ENCODE data around the gene RILPL1. TPM values are rescaled to one million over a fixed set of nuclear protein-coding genes. Genes with fewer than 3 reads are reported as not detected.

Gene RILPL1
- total and polyA plus RNA-seq, 4 donors, result 1.3 to 2.7 (median 2.1) TPM

DNA sequence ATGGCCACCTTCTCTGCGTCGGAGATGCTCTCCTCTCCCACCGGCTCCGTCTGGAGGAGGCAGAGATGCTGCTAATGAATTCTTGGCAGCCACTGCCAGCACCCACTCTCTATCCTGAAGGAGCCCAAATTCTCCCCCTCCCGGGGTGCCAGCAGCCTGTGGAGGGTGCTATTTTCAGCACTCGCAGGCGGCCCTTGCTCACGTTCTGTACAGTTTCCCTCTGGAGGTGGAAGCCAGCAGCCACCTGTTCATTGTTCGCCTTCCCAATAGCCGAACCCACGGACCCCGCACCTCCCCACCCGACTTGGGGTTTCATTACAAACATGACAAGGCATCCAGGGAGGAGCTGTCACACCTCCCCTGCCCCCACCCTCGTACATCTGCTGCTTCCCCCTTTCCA is 47.8 kb downstream of the RILPL1 start:
- DNase-seq (ENCODE audit: low spot score), result no peak
- Histone ChIP-seq H3K9ac (ENCODE audit: low read depth in 1 of 2, low read length in 2 of 2) (no peak overlapping the region), H3K36me3 (ENCODE audit: control insufficient read depth in 4 of 4, insufficient read depth in 3 of 4, low read depth in 1 of 4, low read length in 3 of 4) (peaks cover 0 to 2% (median 0%) of the 10 kb centered on the region in 4 donors), H3K27me3 (ENCODE audit: control insufficient read depth in 4 of 4, insufficient read depth in 4 of 4, low read length in 3 of 4) (no peaks in the 10 kb centered on the region), H3K9me3 (ENCODE audit: control insufficient read depth in 4 of 4, low read length in 3 of 4) (no peaks in the 10 kb centered on the region), H3K4me3 (ENCODE audit: low read depth in 1 of 3, low read length in 3 of 3) (no peak overlapping the region), H3K4me1 (ENCODE audit: control insufficient read depth in 4 of 4, insufficient read depth in 4 of 4, low read length in 3 of 4) (no peaks in the 10 kb centered on the region), H3K27ac (ENCODE audit: low read depth in 1 of 2, low read length in 2 of 2) (no peak overlapping the region)
- TF ChIP-seq RXRA (IDR thresholded peaks at IDR 0.05) (no peak), FOXA2 (IDR thresholded peaks at IDR 0.05) (no peak), FOXA1 (IDR thresholded peaks at IDR 0.05) (no peak)
- 92% methylated on average over 14 of the region's 14 CpGs for WGBS

DNA sequence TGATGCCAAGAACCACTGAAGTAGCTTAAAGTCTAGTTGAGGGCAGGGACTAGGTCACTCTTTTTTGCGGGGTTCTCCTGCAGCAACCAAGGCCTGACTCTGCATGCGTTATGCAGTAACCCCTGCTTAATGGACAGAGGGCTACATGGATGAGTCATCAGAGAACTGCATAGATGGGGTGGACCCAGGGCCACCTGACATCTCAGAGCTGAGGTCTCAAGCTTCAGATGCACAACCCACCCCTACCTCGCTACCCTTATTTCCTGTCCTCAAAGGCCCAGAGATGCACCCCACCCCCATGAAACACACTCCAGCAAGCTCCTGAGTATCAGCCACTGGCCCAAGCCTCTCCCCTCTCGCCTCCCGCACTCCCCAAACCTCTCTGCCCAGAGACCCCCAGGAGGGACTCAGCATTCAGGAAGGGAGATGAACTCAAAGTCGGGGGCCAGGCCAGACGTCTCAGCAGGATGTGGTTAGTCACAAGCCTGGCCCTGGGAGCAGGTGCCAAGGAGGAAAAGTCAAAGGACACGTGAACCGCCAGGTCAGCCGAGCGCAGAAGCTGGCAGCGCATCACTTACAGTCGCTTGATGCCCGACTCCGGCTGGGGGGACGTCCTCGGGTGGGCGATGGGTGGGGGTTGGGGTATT is 49.8 kb downstream of the RILPL1 start:
- no peak overlapping the region for H3K4me3 ChIP-seq (ENCODE audit: low read depth in 1 of 3, low read length in 3 of 3)
- no peaks in the 10 kb centered on the region for H3K27me3 ChIP-seq (ENCODE audit: control insufficient read depth in 4 of 4, insufficient read depth in 4 of 4, low read length in 3 of 4)
- peaks cover 0 to 2% (median 0%) of the 10 kb centered on the region in 4 donors for H3K36me3 ChIP-seq (ENCODE audit: control insufficient read depth in 4 of 4, insufficient read depth in 3 of 4, low read depth in 1 of 4, low read length in 3 of 4)
- H3K9ac ChIP-seq (ENCODE audit: low read depth in 1 of 2, low read length in 2 of 2), result no peak overlapping the region
- H3K27ac ChIP-seq (ENCODE audit: low read depth in 1 of 2, low read length in 2 of 2), result no peak overlapping the region
- WGBS, result 82% methylated on average over 18 of the region's 18 CpGs
- TF ChIP-seq, protein P1, sequence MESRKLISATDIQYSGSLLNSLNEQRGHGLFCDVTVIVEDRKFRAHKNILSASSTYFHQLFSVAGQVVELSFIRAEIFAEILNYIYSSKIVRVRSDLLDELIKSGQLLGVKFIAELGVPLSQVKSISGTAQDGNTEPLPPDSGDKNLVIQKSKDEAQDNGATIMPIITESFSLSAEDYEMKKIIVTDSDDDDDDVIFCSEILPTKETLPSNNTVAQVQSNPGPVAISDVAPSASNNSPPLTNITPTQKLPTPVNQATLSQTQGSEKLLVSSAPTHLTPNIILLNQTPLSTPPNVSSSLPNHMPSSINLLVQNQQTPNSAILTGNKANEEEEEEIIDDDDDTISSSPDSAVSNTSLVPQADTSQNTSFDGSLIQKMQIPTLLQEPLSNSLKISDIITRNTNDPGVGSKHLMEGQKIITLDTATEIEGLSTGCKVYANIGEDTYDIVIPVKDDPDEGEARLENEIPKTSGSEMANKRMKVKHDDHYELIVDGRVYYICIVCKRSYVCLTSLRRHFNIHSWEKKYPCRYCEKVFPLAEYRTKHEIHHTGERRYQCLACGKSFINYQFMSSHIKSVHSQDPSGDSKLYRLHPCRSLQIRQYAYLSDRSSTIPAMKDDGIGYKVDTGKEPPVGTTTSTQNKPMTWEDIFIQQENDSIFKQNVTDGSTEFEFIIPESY (IDR thresholded peaks at IDR 0.05), result no peak
- TF ChIP-seq SP1 (IDR thresholded peaks at IDR 0.05), result no peak
- no peak for TF ChIP-seq GABPA (IDR thresholded peaks at IDR 0.05 in 1 of 2, conservative IDR thresholded peaks at IDR 0.05 in 1 of 2)
- TF ChIP-seq, protein P2, sequence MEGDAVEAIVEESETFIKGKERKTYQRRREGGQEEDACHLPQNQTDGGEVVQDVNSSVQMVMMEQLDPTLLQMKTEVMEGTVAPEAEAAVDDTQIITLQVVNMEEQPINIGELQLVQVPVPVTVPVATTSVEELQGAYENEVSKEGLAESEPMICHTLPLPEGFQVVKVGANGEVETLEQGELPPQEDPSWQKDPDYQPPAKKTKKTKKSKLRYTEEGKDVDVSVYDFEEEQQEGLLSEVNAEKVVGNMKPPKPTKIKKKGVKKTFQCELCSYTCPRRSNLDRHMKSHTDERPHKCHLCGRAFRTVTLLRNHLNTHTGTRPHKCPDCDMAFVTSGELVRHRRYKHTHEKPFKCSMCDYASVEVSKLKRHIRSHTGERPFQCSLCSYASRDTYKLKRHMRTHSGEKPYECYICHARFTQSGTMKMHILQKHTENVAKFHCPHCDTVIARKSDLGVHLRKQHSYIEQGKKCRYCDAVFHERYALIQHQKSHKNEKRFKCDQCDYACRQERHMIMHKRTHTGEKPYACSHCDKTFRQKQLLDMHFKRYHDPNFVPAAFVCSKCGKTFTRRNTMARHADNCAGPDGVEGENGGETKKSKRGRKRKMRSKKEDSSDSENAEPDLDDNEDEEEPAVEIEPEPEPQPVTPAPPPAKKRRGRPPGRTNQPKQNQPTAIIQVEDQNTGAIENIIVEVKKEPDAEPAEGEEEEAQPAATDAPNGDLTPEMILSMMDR (IDR thresholded peaks at IDR 0.05; ENCODE audit: low read depth, low read length, missing input control), result no peak
- no peak for TF ChIP-seq NR2F2 (IDR thresholded peaks at IDR 0.05)
- TF ChIP-seq RXRA (IDR thresholded peaks at IDR 0.05), result no peak
- TF ChIP-seq JUND (IDR thresholded peaks at IDR 0.05), result no peak
- TF ChIP-seq, protein P3, sequence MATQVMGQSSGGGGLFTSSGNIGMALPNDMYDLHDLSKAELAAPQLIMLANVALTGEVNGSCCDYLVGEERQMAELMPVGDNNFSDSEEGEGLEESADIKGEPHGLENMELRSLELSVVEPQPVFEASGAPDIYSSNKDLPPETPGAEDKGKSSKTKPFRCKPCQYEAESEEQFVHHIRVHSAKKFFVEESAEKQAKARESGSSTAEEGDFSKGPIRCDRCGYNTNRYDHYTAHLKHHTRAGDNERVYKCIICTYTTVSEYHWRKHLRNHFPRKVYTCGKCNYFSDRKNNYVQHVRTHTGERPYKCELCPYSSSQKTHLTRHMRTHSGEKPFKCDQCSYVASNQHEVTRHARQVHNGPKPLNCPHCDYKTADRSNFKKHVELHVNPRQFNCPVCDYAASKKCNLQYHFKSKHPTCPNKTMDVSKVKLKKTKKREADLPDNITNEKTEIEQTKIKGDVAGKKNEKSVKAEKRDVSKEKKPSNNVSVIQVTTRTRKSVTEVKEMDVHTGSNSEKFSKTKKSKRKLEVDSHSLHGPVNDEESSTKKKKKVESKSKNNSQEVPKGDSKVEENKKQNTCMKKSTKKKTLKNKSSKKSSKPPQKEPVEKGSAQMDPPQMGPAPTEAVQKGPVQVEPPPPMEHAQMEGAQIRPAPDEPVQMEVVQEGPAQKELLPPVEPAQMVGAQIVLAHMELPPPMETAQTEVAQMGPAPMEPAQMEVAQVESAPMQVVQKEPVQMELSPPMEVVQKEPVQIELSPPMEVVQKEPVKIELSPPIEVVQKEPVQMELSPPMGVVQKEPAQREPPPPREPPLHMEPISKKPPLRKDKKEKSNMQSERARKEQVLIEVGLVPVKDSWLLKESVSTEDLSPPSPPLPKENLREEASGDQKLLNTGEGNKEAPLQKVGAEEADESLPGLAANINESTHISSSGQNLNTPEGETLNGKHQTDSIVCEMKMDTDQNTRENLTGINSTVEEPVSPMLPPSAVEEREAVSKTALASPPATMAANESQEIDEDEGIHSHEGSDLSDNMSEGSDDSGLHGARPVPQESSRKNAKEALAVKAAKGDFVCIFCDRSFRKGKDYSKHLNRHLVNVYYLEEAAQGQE (IDR thresholded peaks at IDR 0.05), result no peak
- TF ChIP-seq, protein P4, sequence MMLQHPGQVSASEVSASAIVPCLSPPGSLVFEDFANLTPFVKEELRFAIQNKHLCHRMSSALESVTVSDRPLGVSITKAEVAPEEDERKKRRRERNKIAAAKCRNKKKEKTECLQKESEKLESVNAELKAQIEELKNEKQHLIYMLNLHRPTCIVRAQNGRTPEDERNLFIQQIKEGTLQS (IDR thresholded peaks at IDR 0.05), result no peak
- TF ChIP-seq FOXA1 (IDR thresholded peaks at IDR 0.05), result no peak
- no peak for TF ChIP-seq HNF4G (IDR thresholded peaks at IDR 0.05)
- TF ChIP-seq HNF4A (conservative IDR thresholded peaks at IDR 0.05), result no peak
- no peak for TF ChIP-seq TAF1 (conservative IDR thresholded peaks at IDR 0.05)
- no peak for TF ChIP-seq RAD21 (IDR thresholded peaks at IDR 0.05)
- no peak for TF ChIP-seq FOXA2 (IDR thresholded peaks at IDR 0.05)
- TF ChIP-seq, protein P5, sequence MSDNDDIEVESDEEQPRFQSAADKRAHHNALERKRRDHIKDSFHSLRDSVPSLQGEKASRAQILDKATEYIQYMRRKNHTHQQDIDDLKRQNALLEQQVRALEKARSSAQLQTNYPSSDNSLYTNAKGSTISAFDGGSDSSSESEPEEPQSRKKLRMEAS (IDR thresholded peaks at IDR 0.05), result no peak
- no peak for TF ChIP-seq EGR1 (IDR thresholded peaks at IDR 0.05; ENCODE audit: low read depth in 2 of 2)
- TF ChIP-seq YY1 (IDR thresholded peaks at IDR 0.05), result no peak
- no peaks in the 10 kb centered on the region for H3K4me1 ChIP-seq (ENCODE audit: control insufficient read depth in 4 of 4, insufficient read depth in 4 of 4, low read length in 3 of 4)
- no peaks in the 10 kb centered on the region for H3K9me3 ChIP-seq (ENCODE audit: control insufficient read depth in 4 of 4, low read length in 3 of 4)
- DNase-seq (ENCODE audit: low spot score), result no peak
